Activated naive CD4-positive, alpha-beta T cell treated with anti-CD3 and anti-CD28 coated beads for 36 hours (primary cell): ENCODE data around the gene AFAP1. TPM values are rescaled to one million over a fixed set of nuclear protein-coding genes. Genes with fewer than 3 reads are reported as not detected.

ENCODE experiments used
- CTCF ChIA-PET: fragments of 350-600 bp; sonication (Branson Sonifier 250); formaldehyde crosslinking; loops from one replicate; lab custom pipeline; 2021; ENCODE audit warnings: antibody characterized with exemption; lab: Charles Lee
- DNase-seq: peaks from one replicate; pipeline ENCODE4 v3.0.0-alpha.2; 2020
- H3K27ac Mint-ChIP-seq: one replicate; pipeline ENCODE4 v1.8.0; 2021; ENCODE audit warnings: mild to moderate bottlenecking, mixed read lengths
- H3K27me3 Mint-ChIP-seq: one replicate; pipeline ENCODE4 v1.8.0; 2021; ENCODE audit warnings: low read depth, mixed read lengths
- H3K36me3 Mint-ChIP-seq: one replicate; pipeline ENCODE4 v1.8.0; 2021; ENCODE audit warnings: low read depth, mixed read lengths
- H3K4me1 Mint-ChIP-seq: one replicate; pipeline ENCODE4 v1.8.0; 2021; ENCODE audit warnings: low read depth, mixed read lengths
- H3K4me3 Mint-ChIP-seq: one replicate; pipeline ENCODE4 v1.8.0; 2021; ENCODE audit warnings: mild to moderate bottlenecking, moderate library complexity, mixed read lengths
- H3K9me3 Mint-ChIP-seq: one replicate; pipeline ENCODE4 v1.8.0; 2021; ENCODE audit warnings: mixed read lengths
- intact Hi-C: fragments of 100-400 bp; cut with micrococcal nuclease; formaldehyde crosslinking; loops from one replicate; pipeline ENCODE4 v1.15.1; 2023
- total RNA-seq, 2 experiments: library from RNA; stranded (reverse); gene quantifications; one replicate each; pipeline ENCODE4 v1.2.3, GENCODE V29; 2021

AFAP1 gene
- total RNA-seq, 2 experiments from 2014 or later, result 26.7 to 28.8 TPM

GRCh38 chr4:7978907-7979651, 39.4 kb upstream of the AFAP1 start:
- intact Hi-C loops, result no loop called here
- Mint-ChIP-seq H3K27ac (no peak overlapping the region), H3K27me3 (no peaks in the 10 kb centered on the region), H3K36me3 (no peaks in the 10 kb centered on the region), H3K4me3 (no peak overlapping the region), H3K9me3 (no peaks in the 10 kb centered on the region), H3K4me1 (no peaks in the 10 kb centered on the region)
- CTCF ChIA-PET, result interaction anchor here (0.7 to 1.5 kb wide), 4 partner anchors 9 to 177 kb away, joined by 3 to 4 read pairs (median 3); no protein-coding TSS in a partner anchor
- no peak for DNase-seq

- H3K9me3 Mint-ChIP-seq, result no peaks in the 10 kb centered on the region
- H3K36me3 Mint-ChIP-seq, result no peaks in the 10 kb centered on the region
- no peaks in the 10 kb centered on the region for H3K27me3 Mint-ChIP-seq
- no peak for DNase-seq
- CTCF ChIA-PET, result interaction anchor here (1.0 to 1.5 kb wide), 3 partner anchors 9 to 176 kb away, joined by 3 to 4 read pairs (median 3); no protein-coding TSS in a partner anchor
- peaks cover 3% of the 10 kb centered on the region for H3K4me1 Mint-ChIP-seq
- no peak overlapping the region for H3K4me3 Mint-ChIP-seq
- H3K27ac Mint-ChIP-seq, result no peak overlapping the region
- intact Hi-C loops, result no loop called here
Measured at GRCh38 chr4:7978489-7978888, 38.8 kb upstream of the AFAP1 start.

GRCh38 chr4:7976634-7977033, 37.0 kb upstream of the AFAP1 start:
- H3K27me3 Mint-ChIP-seq, result no peaks in the 10 kb centered on the region
- H3K9me3 Mint-ChIP-seq, result no peaks in the 10 kb centered on the region
- no peak for DNase-seq
- CTCF ChIA-PET, result no interaction called here
- intact Hi-C loops, result no loop called here
- no peak overlapping the region for H3K4me3 Mint-ChIP-seq
- H3K36me3 Mint-ChIP-seq, result peaks cover 8% of the 10 kb centered on the region
- H3K4me1 Mint-ChIP-seq, result peaks cover 19% of the 10 kb centered on the region
- no peak overlapping the region for H3K27ac Mint-ChIP-seq

GRCh38 chr4:7976025-7976424, 36.4 kb upstream of the AFAP1 start:
- Mint-ChIP-seq H3K4me3 (no peak overlapping the region), H3K4me1 (peaks cover 25% of the 10 kb centered on the region)
- CTCF ChIA-PET, result interaction anchor here (1.1 to 1.4 kb wide), 3 partner anchors 11 to 174 kb away, joined by 3 to 4 read pairs (median 4); no protein-coding TSS in a partner anchor

GRCh38 chr4:7974425-7974824, 34.8 kb upstream of the AFAP1 start:
- CTCF ChIA-PET, result no interaction called here
- Mint-ChIP-seq H3K36me3 (peaks cover 11% of the 10 kb centered on the region), H3K9me3 (no peaks in the 10 kb centered on the region), H3K27me3 (no peaks in the 10 kb centered on the region), H3K4me3 (no peak overlapping the region), H3K4me1 (peaks cover 38% of the 10 kb centered on the region), H3K27ac (no peak overlapping the region)
- intact Hi-C loops, result no loop called here
- no peak for DNase-seq

More at GRCh38 chr4:7976025-7976424, 36.4 kb upstream of the AFAP1 start:
- Mint-ChIP-seq H3K27me3 (no peaks in the 10 kb centered on the region), H3K36me3 (peaks cover 8% of the 10 kb centered on the region), H3K9me3 (no peaks in the 10 kb centered on the region), H3K27ac (no peak overlapping the region)
- DNase-seq, result no peak
- intact Hi-C loops, result no loop called here

- Mint-ChIP-seq H3K27me3 (no peaks in the 10 kb centered on the region), H3K4me3 (no peak overlapping the region), H3K4me1 (peaks cover 43% of the 10 kb centered on the region), H3K36me3 (peaks cover 11% of the 10 kb centered on the region), H3K27ac (peak overlapping the region; percentile 39), H3K9me3 (no peaks in the 10 kb centered on the region)
- intact Hi-C loops, result no loop called here
- peak; percentile 34 for DNase-seq
- CTCF ChIA-PET, result interaction anchor here (1.8 kb wide), 1 partner anchor 13 kb away, joined by 6 read pairs; no protein-coding TSS in a partner anchor
Measured at GRCh38 chr4:7973545-7973981, 33.9 kb upstream of the AFAP1 start.

GRCh38 chr4:7971881-7972500, 32.3 kb upstream of the AFAP1 start:
- CTCF ChIA-PET, result interaction anchor here (1.2 to 1.8 kb wide), 2 partner anchors 15 to 167 kb away, joined by 3 to 6 read pairs; no protein-coding TSS in a partner anchor
- Mint-ChIP-seq H3K4me1 (peaks cover 51% of the 10 kb centered on the region), H3K27ac (peak overlapping the region; percentile 99), H3K27me3 (no peaks in the 10 kb centered on the region), H3K36me3 (peaks cover 11% of the 10 kb centered on the region), H3K9me3 (no peaks in the 10 kb centered on the region), H3K4me3 (peak overlapping the region; percentile 91)
- peak; percentile 40 for DNase-seq
- intact Hi-C loops, result no loop called here

GRCh38 chr4:7971159-7971631, 31.5 kb upstream of the AFAP1 start:
- H3K27ac Mint-ChIP-seq, result peak overlapping the region; percentile 99
- H3K27me3 Mint-ChIP-seq, result no peaks in the 10 kb centered on the region
- CTCF ChIA-PET, result interaction anchor here (0.5 to 4.0 kb wide), 3 partner anchors 16 to 222 kb away, joined by 3 to 16 read pairs (median 3); no protein-coding TSS in a partner anchor
- peaks cover 11% of the 10 kb centered on the region for H3K36me3 Mint-ChIP-seq
- DNase-seq, result peak; percentile 27
- no peaks in the 10 kb centered on the region for H3K9me3 Mint-ChIP-seq
- intact Hi-C loops, result no loop called here
- H3K4me3 Mint-ChIP-seq, result peak overlapping the region; percentile 91
- peaks cover 51% of the 10 kb centered on the region for H3K4me1 Mint-ChIP-seq

GRCh38 chr4:7970361-7970946, 30.8 kb upstream of the AFAP1 start:
- Mint-ChIP-seq H3K27ac (peak overlapping the region; percentile 99), H3K4me1 (peaks cover 54% of the 10 kb centered on the region), H3K9me3 (no peaks in the 10 kb centered on the region), H3K36me3 (peaks cover 11% of the 10 kb centered on the region), H3K27me3 (no peaks in the 10 kb centered on the region), H3K4me3 (peak overlapping the region; percentile 91)
- no peak for DNase-seq
- intact Hi-C loops, result no loop called here
- CTCF ChIA-PET, result interaction anchor here (0.5 to 4.0 kb wide), 3 partner anchors 17 to 221 kb away, joined by 3 to 16 read pairs (median 4); partner anchors contain the start of gene AFAP1

GRCh38 chr4:7968262-7968896, 28.7 kb upstream of the AFAP1 start:
- no peaks in the 10 kb centered on the region for H3K9me3 Mint-ChIP-seq
- intact Hi-C loops, result no loop called here
- peak overlapping the region; percentile 2 for H3K4me3 Mint-ChIP-seq
- peaks cover 11% of the 10 kb centered on the region for H3K36me3 Mint-ChIP-seq
- CTCF ChIA-PET, result interaction anchor here (0.8 to 4.0 kb wide), 5 partner anchors 9 to 166 kb away, joined by 3 to 16 read pairs (median 5); no protein-coding TSS in a partner anchor
- H3K4me1 Mint-ChIP-seq, result peaks cover 68% of the 10 kb centered on the region
- H3K27ac Mint-ChIP-seq, result peak overlapping the region; percentile 74
- DNase-seq, result no peak
- H3K27me3 Mint-ChIP-seq, result no peaks in the 10 kb centered on the region

- DNase-seq, result no peak
- Mint-ChIP-seq H3K36me3 (peaks cover 10% of the 10 kb centered on the region), H3K4me1 (peaks cover 62% of the 10 kb centered on the region), H3K4me3 (no peak overlapping the region), H3K27me3 (no peaks in the 10 kb centered on the region), H3K9me3 (no peaks in the 10 kb centered on the region), H3K27ac (peak overlapping the region; percentile 74)
- intact Hi-C loops, result no loop called here
- CTCF ChIA-PET, result interaction anchor here (0.7 to 4.0 kb wide), 6 partner anchors 10 to 165 kb away, joined by 3 to 16 read pairs (median 4); no protein-coding TSS in a partner anchor
Measured at GRCh38 chr4:7967501-7968261, 28.0 kb upstream of the AFAP1 start.
